Measurements from ENCODE around the gene TMEM63B. TPM values are rescaled to one million over a fixed set of nuclear protein-coding genes. Genes with fewer than 3 reads are reported as not detected.

The TMEM63B gene
- total RNA-seq, 1 donor from 2014 or later, result 20.3 TPM

DNA sequence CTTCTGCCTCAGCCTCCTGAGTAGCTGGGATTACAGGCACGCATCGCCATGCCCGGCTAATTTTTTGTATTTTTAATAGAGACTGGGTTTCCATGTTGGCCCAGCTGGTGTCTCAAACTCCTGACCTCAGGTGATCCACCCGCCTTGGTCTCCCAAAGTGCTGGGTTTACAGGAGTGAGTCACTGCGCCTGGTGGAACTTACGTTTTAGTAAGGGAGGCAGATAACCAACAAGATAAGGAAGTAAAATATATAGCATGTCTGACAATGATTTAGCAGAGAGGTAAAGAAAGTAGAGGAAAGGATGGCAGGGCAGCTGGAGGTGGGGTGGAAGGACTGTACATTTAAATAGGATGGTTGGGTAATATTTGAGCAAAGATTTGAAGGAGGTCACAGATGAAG is 76.6 kb downstream of the TMEM63B start:
- no peak for DNase-seq (ENCODE audit: low spot score)
- no peaks in the 10 kb centered on the region for H3K36me3 Mint-ChIP-seq (ENCODE audit: low read depth)
- H3K27me3 Mint-ChIP-seq (ENCODE audit: low read depth), result peaks cover 16% of the 10 kb centered on the region
- H3K9me3 Mint-ChIP-seq, result no peaks in the 10 kb centered on the region
- H3K4me3 Mint-ChIP-seq (ENCODE audit: low read depth), result no peak overlapping the region
- intact Hi-C loops (cut with micrococcal nuclease), result no loop called here
- H3K27ac Mint-ChIP-seq, result no peak overlapping the region
- peaks cover 12% of the 10 kb centered on the region for H3K4me1 Mint-ChIP-seq (ENCODE audit: low read depth)

Other genes with a start within 250 kb of the TMEM63B start
- gene MRPL14, start 102 bp upstream of the TMEM63B start, total RNA-seq, result 67.3 and 70.3 TPM in 2 replicates
- 0.09 and 0.30 TPM in 2 replicates for gene CAPN11, start 31.3 kb downstream of the TMEM63B start, total RNA-seq
- gene MYMX, start 89.4 kb downstream of the TMEM63B start, total RNA-seq, result not detected in 2 replicates
- 125 and 134 TPM in 2 replicates for gene SLC29A1, start 96.0 kb downstream of the TMEM63B start, total RNA-seq
- 2,402 and 2,404 TPM in 2 replicates for gene HSP90AB1, start 119.5 kb downstream of the TMEM63B start, total RNA-seq
- 27.6 and 29.6 TPM in 2 replicates for gene SLC35B2, start 130.0 kb downstream of the TMEM63B start, total RNA-seq
- 23.8 and 25.1 TPM in 2 replicates for gene NFKBIE, start 138.0 kb downstream of the TMEM63B start, total RNA-seq
- 0.05 TPM in 1 of 2 replicates, not detected in the other for gene TMEM151B, start 142.9 kb downstream of the TMEM63B start, total RNA-seq
- 21.6 and 22.9 TPM in 2 replicates for gene AARS2, start 185.8 kb downstream of the TMEM63B start, total RNA-seq
- gene SPATS1, start 215.1 kb downstream of the TMEM63B start, total RNA-seq, result not detected in 2 replicates

All from activated T-helper 2 cell treated with anti-CD3 and anti-CD28 coated beads, Interferon-gamma antibody, Interleukin-2, Interleukin-4, amounts not matched to agents 10 μg/mL and 5 μg/mL and 100 μg/mL, durations not matched to agents 14 hours and 24 hours and 36 hours (primary cell).